Activated CD4-positive, alpha-beta T cell treated with anti-CD3 and anti-CD28 coated beads for 36 hours (primary cell): ENCODE measurements around the gene PPP6R2. TPM values are rescaled to one million over a fixed set of nuclear protein-coding genes. Genes with fewer than 3 reads are reported as not detected.
A peak's percentile ranks its signal among the peaks of the same experiment; 100 is the strongest.
"Not testable (repeated sequence)": the region's sequence is repeated elsewhere in the genome, so short reads cannot be mapped to it uniquely, and the experiment has no call there.

Experiments used
- ATAC-seq: fragments of 200-7000 bp; cut with Tn5 transposase; one replicate; pipeline ENCODE4 v1.10.0; 2021; ENCODE audit warnings: mild to moderate bottlenecking, moderate library complexity
- CTCF ChIA-PET: fragments of 350-600 bp; sonication (Branson Sonifier 250); formaldehyde crosslinking; loops from one replicate; lab custom pipeline; 2021; ENCODE audit warnings: antibody characterized with exemption; lab: Charles Lee
- POLR2A ChIA-PET: fragments of 350-600 bp; sonication (Branson Sonifier 250); formaldehyde crosslinking; loops from one replicate; lab custom pipeline; 2021; ENCODE audit warnings: antibody characterized with exemption, inconsistent platforms; lab: Charles Lee
- DNase-seq: peaks from one replicate; pipeline ENCODE4 v3.0.0-alpha.2; 2020
- H3K27ac Mint-ChIP-seq: one replicate; pipeline ENCODE4 v1.8.0; 2021; ENCODE audit warnings: mixed read lengths
- H3K27me3 Mint-ChIP-seq: one replicate; pipeline ENCODE4 v1.8.0; 2021; ENCODE audit warnings: mixed read lengths
- H3K36me3 Mint-ChIP-seq: one replicate; pipeline ENCODE4 v1.8.0; 2021; ENCODE audit warnings: low read depth, mixed read lengths
- H3K4me1 Mint-ChIP-seq: one replicate; pipeline ENCODE4 v1.8.0; 2021; ENCODE audit warnings: mixed read lengths
- H3K4me3 Mint-ChIP-seq: one replicate; pipeline ENCODE4 v1.8.0; 2021; ENCODE audit warnings: mild to moderate bottlenecking, moderate library complexity, mixed read lengths
- H3K9me3 Mint-ChIP-seq: one replicate; pipeline ENCODE4 v1.8.0; 2021; ENCODE audit warnings: low read depth, mixed read lengths
- intact Hi-C, 2 experiments: fragments of 100-400 bp; cut with DNase I in 1 of 2; cut with micrococcal nuclease in 1 of 2; formaldehyde crosslinking; loops; one replicate each; pipeline versions ENCODE4 v1.14.2 to v1.15.1; 2022 to 2024; cut with DNase I, micrococcal nuclease
- total RNA-seq, 2 experiments: library from RNA; stranded (reverse); gene quantifications; one replicate each; pipeline ENCODE4 v1.2.3, GENCODE V29; 2021

PPP6R2 gene
- total RNA-seq, 2 experiments from 2014 or later, result 37.3 to 39.5 TPM

DNA sequence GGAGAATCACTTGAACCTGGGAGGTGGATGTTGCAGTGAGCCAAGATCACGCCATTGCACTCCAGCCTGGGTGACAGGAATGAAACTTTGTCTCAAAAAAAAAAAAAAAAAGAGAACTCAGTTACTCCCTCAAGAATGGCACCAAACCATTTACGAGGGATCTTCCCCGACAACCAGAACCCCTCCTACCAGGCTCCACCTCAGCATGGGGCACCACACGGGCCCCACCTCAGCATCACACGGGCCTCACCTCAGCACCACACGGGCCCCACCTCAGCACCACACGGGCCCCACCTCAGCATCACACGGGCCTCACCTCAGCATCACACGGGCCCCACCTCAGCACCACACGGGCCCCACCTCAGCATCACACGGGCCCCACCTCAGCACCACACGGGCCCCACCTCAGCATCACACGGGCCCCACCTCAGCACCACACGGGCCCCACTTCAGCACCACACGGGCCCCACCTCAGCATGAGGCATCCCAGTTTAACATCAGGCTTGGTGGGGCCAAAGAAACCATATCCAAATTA lies 38.0 kb downstream of the PPP6R2 start:
- intact Hi-C loops, H3K27ac Mint-ChIP-seq, H3K9me3 Mint-ChIP-seq, H3K4me3 Mint-ChIP-seq, H3K27me3 Mint-ChIP-seq, DNase-seq, CTCF ChIA-PET, H3K4me1 Mint-ChIP-seq, ATAC-seq, POLR2A ChIA-PET: not testable (repeated sequence)
- peaks cover 12% of the 10 kb centered on the region for H3K36me3 Mint-ChIP-seq

- intact Hi-C loops, result no loop called here
- ChIA-PET POLR2A (no interaction called here), CTCF (no interaction called here)
- no peaks in the 10 kb centered on the region for H3K9me3 Mint-ChIP-seq
- DNase-seq (no peak), ATAC-seq (no peak)
- no peak overlapping the region for H3K4me3 Mint-ChIP-seq
- H3K36me3 Mint-ChIP-seq, result peaks cover 28% of the 10 kb centered on the region
- no peaks in the 10 kb centered on the region for H3K27me3 Mint-ChIP-seq
- peaks cover 11% of the 10 kb centered on the region for H3K4me1 Mint-ChIP-seq
- H3K27ac Mint-ChIP-seq, result peak overlapping the region; percentile 3
Measured at GRCh38 chr22:50396751-50397370, 53.7 kb downstream of the PPP6R2 start.

GRCh38 chr22:50397371-50398060 lies 54.4 kb downstream of the PPP6R2 start:
- POLR2A ChIA-PET, result not testable (repeated sequence)

DNA sequence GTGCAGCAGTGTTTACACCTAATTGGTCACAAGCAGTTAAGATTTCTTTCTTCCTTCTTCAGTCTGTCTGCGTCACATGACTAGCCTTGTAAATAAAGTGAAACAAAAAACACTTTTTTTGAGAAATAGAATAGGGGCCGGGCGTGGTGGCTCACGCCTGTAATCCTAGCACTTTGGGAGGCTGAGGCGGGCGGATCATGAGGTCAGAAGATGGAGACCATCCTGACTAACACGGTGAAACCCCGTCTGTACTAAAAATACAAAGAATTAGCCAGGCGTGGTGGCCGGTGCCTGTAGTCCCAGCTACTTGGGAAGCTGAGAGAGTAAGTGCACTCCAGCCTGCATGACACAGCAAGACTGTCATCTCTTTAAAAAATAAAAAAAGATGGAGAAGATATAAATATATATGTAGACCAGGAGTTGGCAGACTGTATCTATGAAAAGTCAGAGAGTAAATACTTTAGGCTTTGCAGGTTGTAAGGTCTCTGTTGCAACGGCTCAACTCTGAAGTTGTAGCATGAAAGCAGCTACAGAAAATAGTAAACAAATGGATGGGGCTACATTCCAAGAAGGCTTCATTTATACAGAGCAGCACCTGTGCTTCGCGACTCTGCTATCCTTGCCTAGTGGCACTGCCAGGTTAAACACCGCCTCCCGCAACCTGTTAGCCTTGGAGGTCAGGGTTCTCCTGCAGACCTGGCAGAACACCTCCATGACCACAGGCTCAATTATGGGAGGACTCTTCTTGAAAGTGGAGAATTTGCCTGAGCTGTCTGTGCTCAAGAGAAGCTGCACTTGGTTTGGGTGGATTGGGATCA lies 55.9 kb downstream of the PPP6R2 start:
- no peak overlapping the region for H3K27ac Mint-ChIP-seq
- peaks cover 11% of the 10 kb centered on the region for H3K4me1 Mint-ChIP-seq
- H3K9me3 Mint-ChIP-seq, result no peaks in the 10 kb centered on the region
- CTCF ChIA-PET, result interaction anchor here (0.8 to 2.2 kb wide), 5 partner anchors 9 to 101 kb away, joined by 3 to 10 read pairs (median 4); no protein-coding TSS in a partner anchor
- no peaks in the 10 kb centered on the region for H3K27me3 Mint-ChIP-seq
- ATAC-seq (no peak), DNase-seq (no peak)
- intact Hi-C loops, result loop anchor here in 1 of 2 experiments (1.0 kb wide), 2 partner anchors 99 to 221 kb away; no protein-coding TSS in a partner anchor
- H3K36me3 Mint-ChIP-seq, result peaks cover 25% of the 10 kb centered on the region
- POLR2A ChIA-PET, result no interaction called here
- no peak overlapping the region for H3K4me3 Mint-ChIP-seq

More at GRCh38 chr22:50397371-50398060, 54.4 kb downstream of the PPP6R2 start:
- H3K27me3 Mint-ChIP-seq, H3K9me3 Mint-ChIP-seq, ATAC-seq, DNase-seq, CTCF ChIA-PET, intact Hi-C loops, H3K4me3 Mint-ChIP-seq: not testable (repeated sequence)
- H3K36me3 Mint-ChIP-seq, result peaks cover 32% of the 10 kb centered on the region
- peak overlapping the region; percentile 3 for H3K27ac Mint-ChIP-seq
- peaks cover 11% of the 10 kb centered on the region for H3K4me1 Mint-ChIP-seq

DNA sequence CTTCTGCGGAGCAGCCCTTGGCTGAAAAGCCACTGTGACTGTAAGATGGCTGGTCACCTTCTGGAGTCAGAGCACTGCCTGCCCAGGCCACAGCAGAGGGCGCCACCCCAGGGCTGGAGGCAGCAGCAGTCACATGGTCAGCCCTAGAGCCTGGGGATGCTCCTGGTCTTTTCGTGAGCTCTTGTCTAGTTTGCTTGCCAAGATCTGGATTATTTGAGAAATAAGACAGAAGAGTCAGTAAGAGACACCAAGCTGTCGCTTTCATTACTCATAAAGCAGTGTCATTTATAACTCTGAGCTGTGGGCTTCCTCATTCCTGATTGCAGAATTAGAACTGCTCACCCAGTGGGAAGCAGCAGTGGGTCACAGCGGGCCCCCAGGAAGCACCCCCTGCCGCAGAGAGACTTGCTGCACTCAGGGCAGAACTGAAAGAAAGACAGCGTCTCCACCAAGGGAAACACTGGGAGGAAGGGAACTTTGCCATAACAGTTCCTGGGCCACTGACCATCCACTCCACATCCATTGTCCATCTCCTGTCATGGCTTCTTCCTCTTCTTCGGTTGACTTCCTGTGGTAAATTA lies 56.7 kb downstream of the PPP6R2 start:
- Mint-ChIP-seq H3K27me3 (no peaks in the 10 kb centered on the region), H3K27ac (peak overlapping the region; percentile 66), H3K36me3 (peaks cover 23% of the 10 kb centered on the region), H3K4me1 (peaks cover 11% of the 10 kb centered on the region), H3K9me3 (no peaks in the 10 kb centered on the region), H3K4me3 (no peak overlapping the region)
- ATAC-seq, result peak; percentile 87
- POLR2A ChIA-PET, result no interaction called here
- CTCF ChIA-PET, result interaction anchor here (0.6 to 2.2 kb wide), 9 partner anchors 8 to 163 kb away, joined by 3 to 10 read pairs (median 3); partner anchors contain the start of gene SYCE3
- intact Hi-C loops, result loop anchor here in 1 of 2 experiments (1.0 kb wide), 2 partner anchors 98 to 220 kb away; no protein-coding TSS in a partner anchor
- DNase-seq, result peak; percentile 69

GRCh38 chr22:50400406-50400805 lies 57.3 kb downstream of the PPP6R2 start:
- intact Hi-C loops, result no loop called here
- Mint-ChIP-seq H3K27me3 (no peaks in the 10 kb centered on the region), H3K27ac (peak overlapping the region; percentile 65), H3K36me3 (peaks cover 19% of the 10 kb centered on the region), H3K4me1 (peaks cover 11% of the 10 kb centered on the region), H3K4me3 (no peak overlapping the region), H3K9me3 (no peaks in the 10 kb centered on the region)
- POLR2A ChIA-PET, result no interaction called here
- CTCF ChIA-PET, result interaction anchor here (0.6 to 2.2 kb wide), 7 partner anchors 11 to 162 kb away, joined by 3 to 10 read pairs (median 3); partner anchors contain the start of gene SYCE3
- no peak for ATAC-seq
- no peak for DNase-seq

- Mint-ChIP-seq H3K9me3 (no peaks in the 10 kb centered on the region), H3K4me1 (peaks cover 11% of the 10 kb centered on the region), H3K36me3 (peaks cover 19% of the 10 kb centered on the region), H3K4me3 (no peak overlapping the region), H3K27me3 (no peaks in the 10 kb centered on the region), H3K27ac (no peak overlapping the region)
- intact Hi-C loops, result no loop called here
- ChIA-PET CTCF (interaction anchor here (0.6 to 2.2 kb wide), 3 partner anchors 12 to 97 kb away, joined by 3 to 10 read pairs (median 7); no protein-coding TSS in a partner anchor), POLR2A (no interaction called here)
- no peak for DNase-seq
- ATAC-seq, result no peak
Measured at GRCh38 chr22:50400931-50401330, 57.8 kb downstream of the PPP6R2 start.

DNA sequence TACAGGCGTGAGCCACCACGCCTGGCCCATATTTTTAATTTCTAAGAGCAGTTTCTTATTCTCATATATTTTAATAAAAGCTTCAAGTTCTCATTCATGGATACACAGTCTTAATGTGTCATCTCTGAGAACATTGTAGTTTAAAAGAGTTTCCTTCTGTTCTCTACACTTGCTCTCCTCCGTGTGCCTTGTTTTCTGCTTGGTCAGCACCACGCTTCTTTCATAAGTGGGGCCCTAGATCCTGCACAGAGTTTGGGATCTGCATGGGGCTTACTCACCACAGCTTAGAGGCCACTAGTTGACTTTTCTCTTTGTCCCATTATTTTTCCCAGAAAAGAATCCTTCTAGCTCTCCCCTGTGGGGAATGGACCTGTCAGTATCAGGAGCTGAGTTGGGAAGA lies 58.8 kb downstream of the PPP6R2 start:
- Mint-ChIP-seq H3K4me3 (no peak overlapping the region), H3K9me3 (no peaks in the 10 kb centered on the region), H3K36me3 (peaks cover 16% of the 10 kb centered on the region), H3K27ac (no peak overlapping the region), H3K27me3 (no peaks in the 10 kb centered on the region), H3K4me1 (peaks cover 11% of the 10 kb centered on the region)
- ChIA-PET CTCF (no interaction called here), POLR2A (no interaction called here)
- intact Hi-C loops, result no loop called here
- ATAC-seq (no peak), DNase-seq (no peak)

- no peak for DNase-seq
- CTCF ChIA-PET, result interaction anchor here (0.7 to 0.9 kb wide), 2 partner anchors 105 to 606 kb away, joined by 3 read pairs; no protein-coding TSS in a partner anchor
- Mint-ChIP-seq H3K27me3 (no peaks in the 10 kb centered on the region), H3K27ac (peak overlapping the region; percentile 39), H3K4me3 (no peak overlapping the region), H3K9me3 (no peaks in the 10 kb centered on the region), H3K4me1 (peaks cover 11% of the 10 kb centered on the region), H3K36me3 (peaks cover 18% of the 10 kb centered on the region)
- intact Hi-C loops, result no loop called here
- no peak for ATAC-seq
- POLR2A ChIA-PET, result no interaction called here
Measured at GRCh38 chr22:50403701-50404101, 60.6 kb downstream of the PPP6R2 start.

GRCh38 chr22:50406416-50407170 lies 63.5 kb downstream of the PPP6R2 start:
- ChIA-PET CTCF (no interaction called here), POLR2A (no interaction called here)
- no peaks in the 10 kb centered on the region for H3K4me1 Mint-ChIP-seq
- no peak overlapping the region for H3K4me3 Mint-ChIP-seq
- no peak overlapping the region for H3K27ac Mint-ChIP-seq
- peaks cover 17% of the 10 kb centered on the region for H3K36me3 Mint-ChIP-seq
- H3K27me3 Mint-ChIP-seq, result no peaks in the 10 kb centered on the region
- DNase-seq (no peak), ATAC-seq (no peak)
- intact Hi-C loops, result no loop called here
- no peaks in the 10 kb centered on the region for H3K9me3 Mint-ChIP-seq
